ENCODE measurements around the gene LDLRAD4. TPM values are rescaled to one million over a fixed set of nuclear protein-coding genes. Genes with fewer than 3 reads are reported as not detected.

LDLRAD4 gene
- total and polyA plus RNA-seq, 2 experiments from 2014 or later, result 0.73 to 1.9 TPM

- ATAC-seq, result no peak
- no peak overlapping the region for H3K27ac ChIP-seq (ENCODE audit: low read depth)
Observed at GRCh38 chr18:13661779-13662256, 443.3 kb downstream of the LDLRAD4 start.

More at GRCh38 chr18:13661779-13662256, 443.3 kb downstream of the LDLRAD4 start:
- Mint-ChIP-seq H3K9me3 (no peaks in the 10 kb centered on the region), H3K4me3 (no peak overlapping the region), H3K27me3 (ENCODE audit: insufficient read depth, low read depth, poor library complexity) (peaks cover 1% of the 10 kb centered on the region), H3K36me3 (ENCODE audit: low read depth) (no peaks in the 10 kb centered on the region; the same call in 2 of the 3 replicates), H3K4me1 (peaks cover 4% of the 10 kb centered on the region; the same call in 2 of the 3 replicates), H3K27ac (no peak overlapping the region)
- TF ChIP-seq NANOG (IDR thresholded peaks at IDR 0.05; ENCODE audit: borderline replicate concordance), result no peak
- no peak for TF ChIP-seq ETS1 (IDR thresholded peaks at IDR 0.05)
- no peak for TF ChIP-seq EZH2phosphoT487 (IDR thresholded peaks at IDR 0.05; ENCODE audit: unreplicated experiment)
- no peak for TF ChIP-seq JUNB (IDR thresholded peaks at IDR 0.05; ENCODE audit: unreplicated experiment)
- TF ChIP-seq STAT1 (IDR thresholded peaks at IDR 0.05; ENCODE audit: unreplicated experiment), result no peak
- TF ChIP-seq REST (IDR thresholded peaks at IDR 0.05; ENCODE audit: unreplicated experiment), result no peak
- no peak for TF ChIP-seq ZNF331 (CRISPR knock-in tag; IDR thresholded peaks at IDR 0.05; ENCODE audit: low read depth)
- TF ChIP-seq, protein P1, sequence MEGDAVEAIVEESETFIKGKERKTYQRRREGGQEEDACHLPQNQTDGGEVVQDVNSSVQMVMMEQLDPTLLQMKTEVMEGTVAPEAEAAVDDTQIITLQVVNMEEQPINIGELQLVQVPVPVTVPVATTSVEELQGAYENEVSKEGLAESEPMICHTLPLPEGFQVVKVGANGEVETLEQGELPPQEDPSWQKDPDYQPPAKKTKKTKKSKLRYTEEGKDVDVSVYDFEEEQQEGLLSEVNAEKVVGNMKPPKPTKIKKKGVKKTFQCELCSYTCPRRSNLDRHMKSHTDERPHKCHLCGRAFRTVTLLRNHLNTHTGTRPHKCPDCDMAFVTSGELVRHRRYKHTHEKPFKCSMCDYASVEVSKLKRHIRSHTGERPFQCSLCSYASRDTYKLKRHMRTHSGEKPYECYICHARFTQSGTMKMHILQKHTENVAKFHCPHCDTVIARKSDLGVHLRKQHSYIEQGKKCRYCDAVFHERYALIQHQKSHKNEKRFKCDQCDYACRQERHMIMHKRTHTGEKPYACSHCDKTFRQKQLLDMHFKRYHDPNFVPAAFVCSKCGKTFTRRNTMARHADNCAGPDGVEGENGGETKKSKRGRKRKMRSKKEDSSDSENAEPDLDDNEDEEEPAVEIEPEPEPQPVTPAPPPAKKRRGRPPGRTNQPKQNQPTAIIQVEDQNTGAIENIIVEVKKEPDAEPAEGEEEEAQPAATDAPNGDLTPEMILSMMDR (conservative IDR thresholded peaks at IDR 0.05; ENCODE audit: low read depth in 2 of 2), result no peak
- no peak for TF ChIP-seq CREB1 (CRISPR knock-in tag; IDR thresholded peaks at IDR 0.05; ENCODE audit: low read depth)
- TF ChIP-seq, protein P2, sequence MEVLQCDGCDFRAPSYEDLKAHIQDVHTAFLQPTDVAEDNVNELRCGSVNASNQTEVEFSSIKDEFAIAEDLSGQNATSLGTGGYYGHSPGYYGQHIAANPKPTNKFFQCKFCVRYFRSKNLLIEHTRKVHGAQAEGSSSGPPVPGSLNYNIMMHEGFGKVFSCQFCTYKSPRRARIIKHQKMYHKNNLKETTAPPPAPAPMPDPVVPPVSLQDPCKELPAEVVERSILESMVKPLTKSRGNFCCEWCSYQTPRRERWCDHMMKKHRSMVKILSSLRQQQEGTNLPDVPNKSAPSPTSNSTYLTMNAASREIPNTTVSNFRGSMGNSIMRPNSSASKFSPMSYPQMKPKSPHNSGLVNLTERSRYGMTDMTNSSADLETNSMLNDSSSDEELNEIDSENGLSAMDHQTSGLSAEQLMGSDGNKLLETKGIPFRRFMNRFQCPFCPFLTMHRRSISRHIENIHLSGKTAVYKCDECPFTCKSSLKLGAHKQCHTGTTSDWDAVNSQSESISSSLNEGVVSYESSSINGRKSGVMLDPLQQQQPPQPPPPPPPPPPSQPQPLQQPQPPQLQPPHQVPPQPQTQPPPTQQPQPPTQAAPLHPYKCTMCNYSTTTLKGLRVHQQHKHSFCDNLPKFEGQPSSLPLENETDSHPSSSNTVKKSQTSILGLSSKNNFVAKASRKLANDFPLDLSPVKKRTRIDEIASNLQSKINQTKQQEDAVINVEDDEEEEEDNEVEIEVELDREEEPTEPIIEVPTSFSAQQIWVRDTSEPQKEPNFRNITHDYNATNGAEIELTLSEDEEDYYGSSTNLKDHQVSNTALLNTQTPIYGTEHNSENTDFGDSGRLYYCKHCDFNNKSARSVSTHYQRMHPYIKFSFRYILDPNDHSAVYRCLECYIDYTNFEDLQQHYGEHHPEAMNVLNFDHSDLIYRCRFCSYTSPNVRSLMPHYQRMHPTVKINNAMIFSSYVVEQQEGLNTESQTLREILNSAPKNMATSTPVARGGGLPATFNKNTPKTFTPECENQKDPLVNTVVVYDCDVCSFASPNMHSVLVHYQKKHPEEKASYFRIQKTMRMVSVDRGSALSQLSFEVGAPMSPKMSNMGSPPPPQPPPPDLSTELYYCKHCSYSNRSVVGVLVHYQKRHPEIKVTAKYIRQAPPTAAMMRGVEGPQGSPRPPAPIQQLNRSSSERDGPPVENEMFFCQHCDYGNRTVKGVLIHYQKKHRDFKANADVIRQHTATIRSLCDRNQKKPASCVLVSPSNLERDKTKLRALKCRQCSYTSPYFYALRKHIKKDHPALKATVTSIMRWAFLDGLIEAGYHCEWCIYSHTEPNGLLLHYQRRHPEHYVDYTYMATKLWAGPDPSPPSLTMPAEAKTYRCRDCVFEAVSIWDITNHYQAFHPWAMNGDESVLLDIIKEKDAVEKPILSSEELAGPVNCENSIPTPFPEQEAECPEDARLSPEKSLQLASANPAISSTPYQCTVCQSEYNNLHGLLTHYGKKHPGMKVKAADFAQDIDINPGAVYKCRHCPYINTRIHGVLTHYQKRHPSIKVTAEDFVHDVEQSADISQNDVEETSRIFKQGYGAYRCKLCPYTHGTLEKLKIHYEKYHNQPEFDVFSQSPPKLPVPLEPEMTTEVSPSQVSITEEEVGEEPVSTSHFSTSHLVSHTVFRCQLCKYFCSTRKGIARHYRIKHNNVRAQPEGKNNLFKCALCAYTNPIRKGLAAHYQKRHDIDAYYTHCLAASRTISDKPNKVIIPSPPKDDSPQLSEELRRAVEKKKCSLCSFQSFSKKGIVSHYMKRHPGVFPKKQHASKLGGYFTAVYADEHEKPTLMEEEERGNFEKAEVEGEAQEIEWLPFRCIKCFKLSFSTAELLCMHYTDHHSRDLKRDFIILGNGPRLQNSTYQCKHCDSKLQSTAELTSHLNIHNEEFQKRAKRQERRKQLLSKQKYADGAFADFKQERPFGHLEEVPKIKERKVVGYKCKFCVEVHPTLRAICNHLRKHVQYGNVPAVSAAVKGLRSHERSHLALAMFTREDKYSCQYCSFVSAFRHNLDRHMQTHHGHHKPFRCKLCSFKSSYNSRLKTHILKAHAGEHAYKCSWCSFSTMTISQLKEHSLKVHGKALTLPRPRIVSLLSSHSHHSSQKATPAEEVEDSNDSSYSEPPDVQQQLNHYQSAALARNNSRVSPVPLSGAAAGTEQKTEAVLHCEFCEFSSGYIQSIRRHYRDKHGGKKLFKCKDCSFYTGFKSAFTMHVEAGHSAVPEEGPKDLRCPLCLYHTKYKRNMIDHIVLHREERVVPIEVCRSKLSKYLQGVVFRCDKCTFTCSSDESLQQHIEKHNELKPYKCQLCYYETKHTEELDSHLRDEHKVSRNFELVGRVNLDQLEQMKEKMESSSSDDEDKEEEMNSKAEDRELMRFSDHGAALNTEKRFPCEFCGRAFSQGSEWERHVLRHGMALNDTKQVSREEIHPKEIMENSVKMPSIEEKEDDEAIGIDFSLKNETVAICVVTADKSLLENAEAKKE (CRISPR knock-in tag; IDR thresholded peaks at IDR 0.05), result no peak
- TF ChIP-seq EZH2 (IDR thresholded peaks at IDR 0.05; ENCODE audit: low read depth, unreplicated experiment), result no peak
- TF ChIP-seq ZNF114 (CRISPR knock-in tag; IDR thresholded peaks at IDR 0.05), result no peak
- TF ChIP-seq POLR2AphosphoS5 (IDR thresholded peaks at IDR 0.05; ENCODE audit: low read depth), result no peak
- no peaks in the 10 kb centered on the region for H4K20me1 ChIP-seq (replicated peaks; ENCODE audit: insufficient read depth)
- no peaks in the 10 kb centered on the region for H3K9me2 ChIP-seq (ENCODE audit: insufficient read depth)
- H3K4me3 ChIP-seq, result no peak overlapping the region
- H2AFZ ChIP-seq, result no peak overlapping the region
- H3K27me3 ChIP-seq (ENCODE audit: insufficient read depth), result no peaks in the 10 kb centered on the region
- H3K36me3 ChIP-seq (ENCODE audit: insufficient read depth), result no peaks in the 10 kb centered on the region
- H3K4me1 ChIP-seq (ENCODE audit: insufficient read depth), result no peaks in the 10 kb centered on the region; the same call in none of the 2 replicates
- H3K79me2 ChIP-seq (replicated peaks; ENCODE audit: insufficient read depth), result no peaks in the 10 kb centered on the region
- DNase-seq (ENCODE audit: low spot score), result no peak
- no peaks in the 10 kb centered on the region for H3F3A ChIP-seq (replicated peaks; ENCODE audit: low read depth)
- H3K4me2 ChIP-seq, result no peak overlapping the region

Measured in GM23338 (cell line).